Osteoblast (primary cell): Measurements from ENCODE around the gene JMJD1C. TPM values are rescaled to one million over a fixed set of nuclear protein-coding genes. Genes with fewer than 3 reads are reported as not detected.

Source experiments
- DNase-seq: peaks from one replicate; pipeline ENCODE4 v3.0.0; 2011; ENCODE audit warnings: low spot score, mixed read lengths; ENCODE audit not compliant: insufficient read length; ENCODE audit errors: missing footprints
- H2AFZ ChIP-seq: 2 replicates; pipeline ENCODE4 v1.6.0; 2011; ENCODE audit warnings: mild to moderate bottlenecking, low read length
- H3K27ac ChIP-seq: 2 replicates; pipeline ENCODE4 v1.5.1; 2011; ENCODE audit warnings: mild to moderate bottlenecking, low read depth, low read length, moderate library complexity
- H3K27me3 ChIP-seq: 2 replicates; pipeline ENCODE4 v1.6.0; 2012; ENCODE audit warnings: mild to moderate bottlenecking, control low read depth, inconsistent platforms, low read length, moderate library complexity; ENCODE audit not compliant: insufficient read depth
- H3K36me3 ChIP-seq: 2 replicates; pipeline ENCODE4 v1.5.1; 2011; ENCODE audit warnings: mild to moderate bottlenecking, low read length, control low read depth, moderate library complexity; ENCODE audit not compliant: insufficient read depth
- H3K4me1 ChIP-seq: 2 replicates; pipeline ENCODE4 v1.5.1; 2011; ENCODE audit warnings: mild to moderate bottlenecking, low read length, control low read depth, moderate library complexity; ENCODE audit not compliant: insufficient read depth
- H3K4me2 ChIP-seq: 2 replicates; pipeline ENCODE4 v1.6.0; 2011; ENCODE audit warnings: mild to moderate bottlenecking, low read length; ENCODE audit not compliant: insufficient read depth
- H3K4me3 ChIP-seq: fragments of 200-600 bp; sonication (generic); 3 replicates; pipeline ENCODE4 v1.5.1; 2012; ENCODE audit warnings: mild to moderate bottlenecking, low read length, inconsistent platforms; ENCODE audit not compliant: insufficient read depth
- H3K79me2 ChIP-seq: 2 replicates; pipeline ENCODE4 v1.6.0; 2012; ENCODE audit warnings: mild to moderate bottlenecking, low read length, control low read depth, inconsistent platforms; ENCODE audit not compliant: insufficient read depth
- H3K9me3 ChIP-seq: 2 replicates; pipeline ENCODE4 v1.5.1; 2011; ENCODE audit warnings: low read depth, low read length, control low read depth
- H4K20me1 ChIP-seq: 2 replicates; pipeline ENCODE4 v1.6.0; 2012; ENCODE audit warnings: mild to moderate bottlenecking, low read length, control low read depth; ENCODE audit not compliant: insufficient read depth
- CTCF ChIP-seq: IDR thresholded peaks from 2 replicates; pipeline ENCODE4 v1.5.1; 2011; ENCODE audit warnings: mild to moderate bottlenecking, low read depth, low read length, moderate library complexity; ENCODE audit errors: extremely low read depth
- total RNA-seq: library from RNA; depleted of rRNA; stranded (reverse); fragments of >200 nt; gene quantifications from 2 replicates; pipeline ENCODE4 v1.2.3, GENCODE V29; 2012

The JMJD1C gene
- total RNA-seq, 1 donor: 92.6 TPM

GRCh38 chr10:63438506-63439498 is 27.0 kb downstream of the JMJD1C start:
- no peaks in the 10 kb centered on the region for H3K27me3 ChIP-seq
- peaks cover 46% of the 10 kb centered on the region for H4K20me1 ChIP-seq
- no peaks in the 10 kb centered on the region for H3K36me3 ChIP-seq
- H3K4me1 ChIP-seq: peaks cover 25% of the 10 kb centered on the region
- H3K9me3 ChIP-seq: no peaks in the 10 kb centered on the region
- H3K79me2 ChIP-seq: peaks cover 97% of the 10 kb centered on the region
- no peak for DNase-seq
- no peak for TF ChIP-seq CTCF
- no peak overlapping the region for H3K27ac ChIP-seq
- H3K4me3 ChIP-seq: no peak overlapping the region
- no peak overlapping the region for H2AFZ ChIP-seq
- H3K4me2 ChIP-seq: peak overlapping the region; percentile 3

GRCh38 chr10:63437116-63437949 is 28.4 kb downstream of the JMJD1C start:
- no peak overlapping the region for H3K4me2 ChIP-seq
- H3K4me1 ChIP-seq: peaks cover 27% of the 10 kb centered on the region
- H4K20me1 ChIP-seq: peaks cover 34% of the 10 kb centered on the region
- H3K27me3 ChIP-seq: no peaks in the 10 kb centered on the region
- H2AFZ ChIP-seq: no peak overlapping the region
- H3K36me3 ChIP-seq: no peaks in the 10 kb centered on the region
- H3K79me2 ChIP-seq: peaks cover 96% of the 10 kb centered on the region
- peak overlapping the region; percentile 7 for H3K27ac ChIP-seq
- no peaks in the 10 kb centered on the region for H3K9me3 ChIP-seq
- no peak for TF ChIP-seq CTCF
- no peak for DNase-seq
- no peak overlapping the region for H3K4me3 ChIP-seq

GRCh38 chr10:63436225-63436624 is 29.6 kb downstream of the JMJD1C start:
- H4K20me1 ChIP-seq: peaks cover 37% of the 10 kb centered on the region
- H3K36me3 ChIP-seq: no peaks in the 10 kb centered on the region
- no peak overlapping the region for H3K4me2 ChIP-seq
- DNase-seq: no peak
- no peak overlapping the region for H2AFZ ChIP-seq
- H3K27ac ChIP-seq: no peak overlapping the region
- H3K4me3 ChIP-seq: no peak overlapping the region
- no peaks in the 10 kb centered on the region for H3K9me3 ChIP-seq
- no peak for TF ChIP-seq CTCF
- H3K79me2 ChIP-seq: peaks cover 96% of the 10 kb centered on the region
- H3K27me3 ChIP-seq: no peaks in the 10 kb centered on the region
- peaks cover 31% of the 10 kb centered on the region for H3K4me1 ChIP-seq
